GM12865 (cell line): Measurements from ENCODE around the gene ARHGEF28.

Experiments
- DNase-seq: peaks from one replicate; pipeline ENCODE4 v3.0.0; 2010; ENCODE audit warnings: low read depth
- H3K4me3 ChIP-seq: 2 replicates; pipeline ENCODE4 v1.5.1; 2011; ENCODE audit warnings: mild to moderate bottlenecking, low read depth, low read length, control low read depth
- TF ChIP-seq, protein P1 (sequence below): IDR thresholded peaks from 2 replicates; pipeline ENCODE4 v1.5.1; 2011; ENCODE audit warnings: low read length, control low read depth, low read depth, inconsistent platforms; ENCODE audit not compliant: insufficient read depth; ENCODE audit errors: missing control alignments

Gene ARHGEF28

DNA sequence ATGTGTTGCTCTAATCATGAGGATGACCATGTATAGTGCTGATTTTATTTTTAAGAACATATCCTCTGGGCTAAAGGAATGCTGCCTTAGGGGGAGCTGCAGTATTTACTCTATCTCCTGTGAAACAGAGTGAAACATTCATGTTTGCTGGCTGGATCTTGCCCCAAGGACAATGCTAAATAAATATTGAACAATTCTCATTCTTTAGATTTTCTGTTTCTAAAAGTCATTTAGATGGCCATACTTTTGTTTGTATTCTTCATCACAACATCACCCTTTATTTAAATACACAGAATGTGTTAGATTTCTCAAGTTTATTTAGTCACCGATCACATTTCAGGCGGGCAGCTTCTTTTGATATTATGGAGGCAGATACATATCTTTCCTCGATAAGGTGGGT lies 103.3 kb downstream of the ARHGEF28 start:
- TF ChIP-seq, protein P1, sequence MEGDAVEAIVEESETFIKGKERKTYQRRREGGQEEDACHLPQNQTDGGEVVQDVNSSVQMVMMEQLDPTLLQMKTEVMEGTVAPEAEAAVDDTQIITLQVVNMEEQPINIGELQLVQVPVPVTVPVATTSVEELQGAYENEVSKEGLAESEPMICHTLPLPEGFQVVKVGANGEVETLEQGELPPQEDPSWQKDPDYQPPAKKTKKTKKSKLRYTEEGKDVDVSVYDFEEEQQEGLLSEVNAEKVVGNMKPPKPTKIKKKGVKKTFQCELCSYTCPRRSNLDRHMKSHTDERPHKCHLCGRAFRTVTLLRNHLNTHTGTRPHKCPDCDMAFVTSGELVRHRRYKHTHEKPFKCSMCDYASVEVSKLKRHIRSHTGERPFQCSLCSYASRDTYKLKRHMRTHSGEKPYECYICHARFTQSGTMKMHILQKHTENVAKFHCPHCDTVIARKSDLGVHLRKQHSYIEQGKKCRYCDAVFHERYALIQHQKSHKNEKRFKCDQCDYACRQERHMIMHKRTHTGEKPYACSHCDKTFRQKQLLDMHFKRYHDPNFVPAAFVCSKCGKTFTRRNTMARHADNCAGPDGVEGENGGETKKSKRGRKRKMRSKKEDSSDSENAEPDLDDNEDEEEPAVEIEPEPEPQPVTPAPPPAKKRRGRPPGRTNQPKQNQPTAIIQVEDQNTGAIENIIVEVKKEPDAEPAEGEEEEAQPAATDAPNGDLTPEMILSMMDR = no peak
- DNase-seq = no peak
- no peak overlapping the region for H3K4me3 ChIP-seq

DNA sequence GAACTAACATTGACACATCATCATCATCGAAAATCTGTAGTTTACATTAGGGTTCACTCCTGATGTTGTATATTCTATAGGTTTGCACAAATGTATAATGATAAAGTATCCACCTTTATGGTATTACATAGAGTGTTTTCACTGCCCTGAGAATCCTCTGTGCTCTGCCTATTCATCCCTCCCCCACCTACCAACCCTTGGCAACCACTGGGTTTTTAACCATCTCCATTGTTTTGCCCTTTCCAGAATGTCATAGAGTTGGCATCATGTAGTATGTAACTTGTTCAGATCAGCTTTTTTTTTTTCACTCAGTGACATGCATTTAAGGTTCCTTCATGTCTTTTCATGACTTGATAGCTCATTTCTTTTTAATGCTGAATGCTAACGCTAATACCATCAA lies 106.0 kb downstream of the ARHGEF28 start:
- no peak for DNase-seq
- no peak overlapping the region for H3K4me3 ChIP-seq
- TF ChIP-seq, protein P1 = no peak

DNA sequence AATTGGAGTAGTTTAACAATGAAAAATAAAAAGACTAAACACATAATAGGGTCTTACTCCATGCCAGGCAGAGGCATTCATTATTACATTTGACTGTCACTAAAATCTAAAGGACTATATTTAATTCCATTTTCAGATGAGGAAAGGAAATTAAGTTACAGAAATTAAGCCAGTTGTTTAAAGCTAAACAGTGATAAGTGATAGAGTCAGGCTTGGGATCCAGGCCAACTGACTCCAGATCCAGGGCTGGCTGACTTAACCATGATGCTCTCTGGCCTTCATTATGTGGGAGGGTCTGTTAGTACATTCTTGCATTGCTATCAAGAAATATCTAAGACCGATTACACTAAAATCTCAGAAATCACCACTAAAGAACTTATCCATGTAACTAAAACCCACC lies 107.2 kb downstream of the ARHGEF28 start:
- TF ChIP-seq, protein P1 = no peak
- no peak for DNase-seq
- no peak overlapping the region for H3K4me3 ChIP-seq

DNA sequence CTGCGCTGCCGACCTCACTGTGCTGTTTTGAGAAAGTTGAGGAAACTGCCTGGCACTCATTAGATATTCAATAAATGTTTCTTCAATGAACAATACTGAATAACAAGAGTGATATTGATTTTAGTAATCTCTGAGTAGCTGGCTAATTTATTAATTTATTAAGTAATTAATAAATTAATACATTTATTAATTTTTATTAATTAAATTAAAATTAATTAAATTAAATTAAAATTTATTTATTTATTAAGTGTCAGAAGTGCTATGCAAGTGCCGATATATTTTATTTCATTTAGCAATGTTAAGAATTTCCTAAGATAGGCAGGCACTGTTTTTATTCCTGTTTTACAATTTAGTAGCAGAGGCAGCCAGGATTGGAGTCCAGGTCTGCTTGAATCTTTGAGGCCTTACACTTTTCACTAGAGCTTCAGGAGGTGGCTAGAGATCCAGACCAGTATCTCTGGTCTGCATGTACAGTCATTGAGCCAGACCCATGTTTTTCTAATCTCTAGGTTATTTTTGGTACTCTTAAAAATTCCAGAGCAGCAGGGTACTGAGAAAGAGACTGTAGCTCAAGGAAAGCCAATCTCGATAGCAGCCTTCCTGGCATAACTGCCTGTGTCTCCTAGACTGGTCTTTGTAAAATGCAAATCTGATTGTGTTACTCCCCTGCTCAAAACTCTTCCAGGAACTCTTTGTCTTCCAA lies 109.2 kb downstream of the ARHGEF28 start:
- DNase-seq = no peak
- TF ChIP-seq, protein P1 = no peak
- H3K4me3 ChIP-seq = no peak overlapping the region

DNA sequence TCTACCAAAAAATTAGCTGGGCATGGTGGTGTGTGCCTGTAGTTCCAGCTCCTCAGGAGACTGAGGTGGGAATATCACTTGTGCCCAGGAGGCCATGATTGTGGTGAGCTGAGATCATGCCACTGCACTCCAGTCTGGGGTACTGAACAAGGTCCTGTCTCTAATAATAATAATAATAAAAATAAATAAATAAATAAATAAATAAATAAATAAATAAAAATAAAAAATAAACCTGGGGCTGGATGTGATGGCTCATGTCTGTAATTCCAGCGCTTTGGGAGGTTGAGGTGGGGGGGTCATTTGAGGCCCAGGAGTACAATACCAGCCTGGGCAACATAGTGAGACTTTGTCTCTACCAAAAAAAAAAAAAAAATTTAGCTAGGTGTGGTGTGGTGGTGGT lies 113.7 kb downstream of the ARHGEF28 start:
- H3K4me3 ChIP-seq = no peak overlapping the region
- TF ChIP-seq, protein P1 = no peak
- no peak for DNase-seq

DNA sequence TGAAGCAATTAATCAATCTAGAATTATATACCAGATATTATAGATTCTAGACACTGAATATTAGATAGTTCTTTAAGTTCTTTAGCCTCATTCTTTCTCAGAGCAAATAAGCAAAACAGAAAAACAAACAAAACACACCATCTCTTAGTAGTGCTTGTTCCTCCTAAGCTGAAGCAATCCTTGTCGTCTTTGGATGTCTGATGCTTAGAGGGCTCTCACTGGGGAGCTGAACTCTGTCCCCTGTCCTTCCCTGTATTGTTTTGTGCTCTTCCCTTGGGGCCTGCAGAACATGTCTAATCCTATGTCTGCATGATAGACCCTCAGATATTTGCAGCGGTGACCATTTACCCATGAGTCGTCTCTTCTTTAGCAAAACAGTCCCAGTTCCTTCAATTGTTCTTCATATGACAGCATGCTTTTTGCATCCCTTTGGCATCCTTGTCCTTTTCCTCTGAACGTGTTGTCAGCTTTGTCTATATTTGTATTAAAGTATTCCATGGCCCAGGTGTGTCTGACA lies 114.3 kb downstream of the ARHGEF28 start:
- H3K4me3 ChIP-seq = no peak overlapping the region
- TF ChIP-seq, protein P1 = no peak
- DNase-seq = no peak

DNA sequence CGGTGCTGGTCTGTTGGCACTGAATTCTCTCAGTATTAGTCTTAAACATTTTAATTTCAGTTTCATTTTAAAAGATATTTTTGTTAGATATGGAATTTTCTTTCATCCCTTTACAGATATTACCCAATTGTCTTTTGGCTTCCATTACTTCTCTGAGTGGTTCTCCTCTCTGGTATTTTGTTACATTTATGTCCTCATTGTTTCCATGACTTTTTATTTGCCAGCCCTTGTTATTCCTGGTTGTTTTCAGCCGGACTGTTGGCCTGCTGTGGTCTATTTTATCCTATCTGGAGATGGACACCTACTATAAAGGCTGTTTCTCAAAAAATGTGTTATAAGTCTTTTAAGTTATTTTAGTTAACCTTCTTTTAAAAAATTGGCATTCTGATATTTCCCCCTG lies 117.2 kb downstream of the ARHGEF28 start:
- no peak overlapping the region for H3K4me3 ChIP-seq
- no peak for DNase-seq
- TF ChIP-seq, protein P1 = no peak
